Ascending aorta (tissue), 2 donors: ENCODE measurements around the gene IQGAP2. TPM values are rescaled to one million over a fixed set of nuclear protein-coding genes. Genes with fewer than 3 reads are reported as not detected.

Experiments used
- DNase-seq, 2 donors: peaks; one replicate each; pipeline ENCODE4 v3.0.0-alpha.2; 2019; ENCODE audit warnings: low spot score in 2 of 2
- H3K27ac ChIP-seq, 2 donors: fragments of 200-600 bp; sonication (generic); one replicate each; pipeline ENCODE4 v1.5.1; 2016 to 2017; ENCODE audit warnings: mild to moderate bottlenecking in 1 of 2
- H3K27me3 ChIP-seq: fragments of 200-600 bp; sonication (generic); one replicate; pipeline ENCODE4 v1.5.1; 2017
- H3K36me3 ChIP-seq, 2 donors: fragments of 200-600 bp; sonication (generic); one replicate each; pipeline ENCODE4 v1.5.1; 2016
- H3K4me1 ChIP-seq, 2 donors: fragments of 200-600 bp; sonication (generic); one replicate each; pipeline ENCODE4 v1.5.1; 2016 to 2017; ENCODE audit warnings: mild to moderate bottlenecking in 1 of 2
- H3K4me3 ChIP-seq, 2 donors: fragments of 200-600 bp; sonication (generic); one replicate each; pipeline ENCODE4 v1.5.1; 2016 to 2017; ENCODE audit warnings: mild to moderate bottlenecking in 1 of 2
- H3K9me3 ChIP-seq, 2 donors: fragments of 200-600 bp; sonication (generic); one replicate each; pipeline ENCODE4 v1.5.1; 2016
- intact Hi-C: fragments of 100-400 bp; cut with DNase I; formaldehyde crosslinking; loops from one replicate; pipeline ENCODE4 v1.15.1; 2023
- total RNA-seq: library from RNA; depleted of rRNA; stranded (reverse); fragments of >200 nt; gene quantifications from one replicate; pipeline ENCODE4 v1.1.0, GENCODE V29; 2016
- TF ChIP-seq, protein P1 (sequence below), 3 experiments: fragments of 200-600 bp in 2 of 3; fragments of 450-650 bp in 1 of 3; sonication (generic) in 2 of 3; IDR thresholded peaks; one replicate each; pipeline ENCODE4 v1.5.1; 2016 to 2019; ENCODE audit warnings: antibody characterized with exemption in 3 of 3, mild to moderate bottlenecking in 1 of 3, moderate library complexity in 1 of 3

IQGAP2 gene
- total RNA-seq, 1 donor from 2014 or later: 19.8 TPM

GRCh38 chr5:76379855-76380254, 23.2 kb upstream of the IQGAP2 start:
- H3K27ac ChIP-seq: no peak overlapping the region
- TF ChIP-seq, protein P1, sequence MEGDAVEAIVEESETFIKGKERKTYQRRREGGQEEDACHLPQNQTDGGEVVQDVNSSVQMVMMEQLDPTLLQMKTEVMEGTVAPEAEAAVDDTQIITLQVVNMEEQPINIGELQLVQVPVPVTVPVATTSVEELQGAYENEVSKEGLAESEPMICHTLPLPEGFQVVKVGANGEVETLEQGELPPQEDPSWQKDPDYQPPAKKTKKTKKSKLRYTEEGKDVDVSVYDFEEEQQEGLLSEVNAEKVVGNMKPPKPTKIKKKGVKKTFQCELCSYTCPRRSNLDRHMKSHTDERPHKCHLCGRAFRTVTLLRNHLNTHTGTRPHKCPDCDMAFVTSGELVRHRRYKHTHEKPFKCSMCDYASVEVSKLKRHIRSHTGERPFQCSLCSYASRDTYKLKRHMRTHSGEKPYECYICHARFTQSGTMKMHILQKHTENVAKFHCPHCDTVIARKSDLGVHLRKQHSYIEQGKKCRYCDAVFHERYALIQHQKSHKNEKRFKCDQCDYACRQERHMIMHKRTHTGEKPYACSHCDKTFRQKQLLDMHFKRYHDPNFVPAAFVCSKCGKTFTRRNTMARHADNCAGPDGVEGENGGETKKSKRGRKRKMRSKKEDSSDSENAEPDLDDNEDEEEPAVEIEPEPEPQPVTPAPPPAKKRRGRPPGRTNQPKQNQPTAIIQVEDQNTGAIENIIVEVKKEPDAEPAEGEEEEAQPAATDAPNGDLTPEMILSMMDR (IDR thresholded peaks at IDR 0.05): no peak
- no peak for DNase-seq
- no peak overlapping the region for H3K4me3 ChIP-seq
- intact Hi-C loops: no loop called here
- H3K36me3 ChIP-seq: no peaks in the 10 kb centered on the region
- no peaks in the 10 kb centered on the region for H3K27me3 ChIP-seq
- no peaks in the 10 kb centered on the region for H3K4me1 ChIP-seq
- no peaks in the 10 kb centered on the region for H3K9me3 ChIP-seq

DNA sequence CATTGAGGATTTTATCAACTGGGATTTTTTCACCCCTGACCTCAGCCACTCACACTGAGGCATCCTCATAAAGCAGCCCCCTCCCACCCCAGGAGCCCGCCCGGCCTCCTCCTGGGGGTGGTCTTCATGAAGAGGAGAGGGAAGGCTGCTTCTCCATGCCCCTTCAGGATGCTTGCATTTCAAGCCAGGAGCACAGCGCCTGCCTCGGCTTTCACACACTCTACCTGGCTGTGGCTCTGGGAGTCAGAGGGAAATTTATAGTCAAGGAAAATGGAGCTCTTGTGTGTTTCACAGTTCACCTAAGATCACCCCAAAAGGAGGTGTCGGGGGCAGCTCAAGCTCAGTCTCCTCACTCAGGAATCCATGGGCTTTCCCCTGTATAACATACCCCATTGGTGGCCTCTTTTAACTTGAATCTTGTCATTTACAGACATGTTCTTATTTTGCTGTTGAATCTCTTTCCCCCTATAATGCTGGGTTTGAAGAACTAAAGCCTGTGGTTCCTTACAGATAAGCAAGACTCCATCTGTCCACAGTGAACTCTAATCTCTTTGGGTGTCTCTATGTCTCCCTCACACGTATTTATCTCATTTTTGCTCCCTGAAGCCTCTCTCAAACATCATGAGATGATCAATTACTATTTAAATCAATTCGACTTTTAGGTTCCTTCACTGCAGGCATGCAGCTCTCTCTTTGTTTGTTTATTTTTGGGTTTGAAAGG, 22.6 kb upstream of the IQGAP2 start:
- Histone ChIP-seq H3K4me3 (no peak overlapping the region), H3K4me1 (no peaks in the 10 kb centered on the region), H3K9me3 (no peaks in the 10 kb centered on the region), H3K36me3 (no peaks in the 10 kb centered on the region), H3K27me3 (no peaks in the 10 kb centered on the region), H3K27ac (no peak overlapping the region)
- TF ChIP-seq, protein P1 (IDR thresholded peaks at IDR 0.05): no peak
- no peak for DNase-seq
- intact Hi-C loops: no loop called here

GRCh38 chr5:76383126-76383832, 19.8 kb upstream of the IQGAP2 start:
- H3K36me3 ChIP-seq: no peaks in the 10 kb centered on the region
- H3K9me3 ChIP-seq: no peaks in the 10 kb centered on the region
- intact Hi-C loops: no loop called here
- TF ChIP-seq, protein P1 (IDR thresholded peaks at IDR 0.05): no peak
- DNase-seq: no peak
- no peak overlapping the region for H3K27ac ChIP-seq
- no peak overlapping the region for H3K4me3 ChIP-seq
- H3K4me1 ChIP-seq: no peaks in the 10 kb centered on the region
- no peaks in the 10 kb centered on the region for H3K27me3 ChIP-seq

- TF ChIP-seq, protein P1 (IDR thresholded peaks at IDR 0.05): no peak
- Histone ChIP-seq H3K4me3 (no peak overlapping the region), H3K4me1 (no peaks in the 10 kb centered on the region), H3K27me3 (no peaks in the 10 kb centered on the region), H3K36me3 (no peaks in the 10 kb centered on the region), H3K9me3 (no peaks in the 10 kb centered on the region), H3K27ac (no peak overlapping the region)
- no peak for DNase-seq
- intact Hi-C loops: no loop called here
Observed at GRCh38 chr5:76384189-76384588, 18.9 kb upstream of the IQGAP2 start.

DNA sequence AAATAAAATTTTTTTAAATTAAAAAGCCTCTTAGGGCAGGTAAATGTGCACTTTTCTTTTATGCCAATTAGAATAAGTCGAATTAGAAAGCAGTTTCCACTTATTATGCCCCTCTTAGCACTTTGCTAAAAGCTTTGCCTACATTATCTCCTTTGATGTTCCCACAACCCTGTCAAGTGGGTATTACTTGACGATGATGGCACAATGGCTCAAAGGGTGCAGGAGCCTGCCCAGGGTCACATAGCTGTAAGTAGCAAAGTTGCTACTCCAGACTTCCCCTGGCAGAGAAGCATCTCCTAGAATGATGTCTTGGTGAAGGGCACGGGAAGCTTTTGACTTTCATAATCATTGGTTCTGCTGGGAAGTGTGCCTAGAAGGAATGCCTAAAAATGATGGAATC, 18.4 kb upstream of the IQGAP2 start:
- Histone ChIP-seq H3K36me3 (no peaks in the 10 kb centered on the region), H3K4me3 (no peak overlapping the region), H3K27ac (no peak overlapping the region), H3K27me3 (no peaks in the 10 kb centered on the region), H3K9me3 (no peaks in the 10 kb centered on the region), H3K4me1 (no peaks in the 10 kb centered on the region)
- no peak for DNase-seq
- intact Hi-C loops: no loop called here
- TF ChIP-seq, protein P1 (IDR thresholded peaks at IDR 0.05): no peak
